ENCODE data around the gene GGNBP2.

Gene GGNBP2

GRCh38 chr17:36532435-36532975 lies 12.2 kb upstream of the GGNBP2 start:
- Histone ChIP-seq H3K27me3 (ENCODE audit: insufficient read depth, poor library complexity, severe bottlenecking) (no peaks in the 10 kb centered on the region), H3K27ac (replicated peaks) (no peak overlapping the region), H3K4me3 (replicated peaks; ENCODE audit: insufficient read depth, low read length) (no peak overlapping the region)
- no peak for DNase-seq (ENCODE audit: low read depth in 1 of 2, low spot score in 1 of 2)
- TF ChIP-seq POLR2AphosphoS5 (IDR thresholded peaks at IDR 0.05; ENCODE audit: low read depth) = no peak
- TF ChIP-seq CTCF (IDR thresholded peaks at IDR 0.05; ENCODE audit: insufficient read depth, low read length) = no peak
- no peak for TF ChIP-seq SPI1 (IDR thresholded peaks at IDR 0.05; ENCODE audit: borderline replicate concordance, low read depth)
- TF ChIP-seq GABPA (IDR thresholded peaks at IDR 0.05; ENCODE audit: low read depth) = no peak
- no peak for TF ChIP-seq REST (IDR thresholded peaks at IDR 0.05; ENCODE audit: insufficient replicate concordance, low read depth)

GRCh38 chr17:36533935-36534839 lies 10.5 kb upstream of the GGNBP2 start:
- DNase-seq (ENCODE audit: low read depth in 1 of 2, low spot score in 1 of 2) = peak; percentile 59 to 68
- H3K27ac ChIP-seq (replicated peaks) = peak overlapping the region; percentile 95
- H3K27me3 ChIP-seq (ENCODE audit: insufficient read depth, poor library complexity, severe bottlenecking) = no peaks in the 10 kb centered on the region
- peak overlapping the region; percentile 65 for H3K4me3 ChIP-seq (replicated peaks; ENCODE audit: insufficient read depth, low read length)
- TF ChIP-seq GABPA (IDR thresholded peaks at IDR 0.05; ENCODE audit: low read depth) (no peak), SPI1 (IDR thresholded peaks at IDR 0.05; ENCODE audit: borderline replicate concordance, low read depth) (no peak), POLR2AphosphoS5 (IDR thresholded peaks at IDR 0.05; ENCODE audit: low read depth) (no peak), CTCF (IDR thresholded peaks at IDR 0.05; ENCODE audit: insufficient read depth, low read length) (no peak), REST (IDR thresholded peaks at IDR 0.05; ENCODE audit: insufficient replicate concordance, low read depth) (no peak)

GRCh38 chr17:36534840-36535668 lies 9.7 kb upstream of the GGNBP2 start, which contains the start of the genes MYO19 and PIGW:
Gene MYO19 (minus strand): TSS chr17:36534868. CDS start chr17:36532538, 2,330 bp downstream.
Gene PIGW (plus strand): TSS chr17:36534987. CDS start chr17:36537102, 2,115 bp downstream.
- TF ChIP-seq GABPA (IDR thresholded peaks at IDR 0.05; ENCODE audit: low read depth) (peak; percentile 89), SPI1 (IDR thresholded peaks at IDR 0.05; ENCODE audit: borderline replicate concordance, low read depth) (peak; percentile 37; the same call in 1 of the 2 replicates), CTCF (IDR thresholded peaks at IDR 0.05; ENCODE audit: insufficient read depth, low read length) (no peak), POLR2AphosphoS5 (IDR thresholded peaks at IDR 0.05; ENCODE audit: low read depth) (peak; percentile 98), REST (IDR thresholded peaks at IDR 0.05; ENCODE audit: insufficient replicate concordance, low read depth) (peak; percentile 71)
- Histone ChIP-seq H3K27ac (replicated peaks) (peak within 1 kb of the TSS; percentile 95), H3K4me3 (replicated peaks; ENCODE audit: insufficient read depth, low read length) (peak within 1 kb of the TSS; percentile 65), H3K27me3 (ENCODE audit: insufficient read depth, poor library complexity, severe bottlenecking) (no peaks in the 10 kb centered on the region)
- DNase-seq (ENCODE audit: low read depth in 1 of 2, low spot score in 1 of 2) = peak; percentile 92 to 96
